HG03439 (cell line): Measurements from ENCODE around the gene TSPAN6.

ENCODE experiments used
- ATAC-seq: cut with Tn5 transposase; IDR thresholded peaks from one replicate; pipeline ENCODE4 v1.9.1; 2021; ENCODE audit warnings: mild to moderate bottlenecking, moderate library complexity; ENCODE audit not compliant: unreplicated experiment

The TSPAN6 gene, protein sequence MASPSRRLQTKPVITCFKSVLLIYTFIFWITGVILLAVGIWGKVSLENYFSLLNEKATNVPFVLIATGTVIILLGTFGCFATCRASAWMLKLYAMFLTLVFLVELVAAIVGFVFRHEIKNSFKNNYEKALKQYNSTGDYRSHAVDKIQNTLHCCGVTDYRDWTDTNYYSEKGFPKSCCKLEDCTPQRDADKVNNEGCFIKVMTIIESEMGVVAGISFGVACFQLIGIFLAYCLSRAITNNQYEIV

DNA sequence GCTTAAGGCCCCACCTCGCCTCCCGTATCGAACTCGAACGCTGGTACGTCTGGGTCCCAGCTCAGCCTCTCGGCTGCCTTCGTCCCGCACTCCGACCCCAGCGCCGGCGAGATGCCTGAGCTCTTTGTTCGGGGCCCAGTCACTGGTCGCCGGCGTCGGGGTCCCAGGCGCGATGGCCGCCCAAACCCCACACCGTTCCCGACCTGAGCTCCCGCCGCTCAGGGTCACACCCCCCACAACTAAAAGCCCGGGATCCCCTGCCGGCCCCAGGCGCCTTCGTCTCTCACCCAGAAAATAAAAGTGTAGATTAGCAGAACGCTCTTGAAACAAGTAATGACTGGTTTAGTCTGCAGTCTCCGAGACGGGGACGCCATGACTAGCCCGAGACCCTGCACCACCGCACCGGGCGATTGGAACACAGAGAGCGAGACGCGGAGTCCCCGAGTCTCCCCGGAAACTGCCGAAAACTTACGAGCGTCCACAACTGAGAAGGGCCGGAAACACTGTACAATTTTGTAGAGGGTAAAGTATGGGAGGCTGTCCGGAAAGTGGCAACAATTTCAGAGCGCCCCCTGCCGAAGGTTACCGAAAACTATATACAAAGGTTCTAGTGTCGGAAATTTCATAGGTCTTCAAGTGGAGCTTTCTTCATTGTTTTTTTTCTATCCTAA, at the start of gene TSPAN6:
Gene TSPAN6 (minus strand): TSS at position 486 of the 671 bp plus-strand sequence. CDS start 112 bp downstream, at position 374.
- peak; percentile 70 for ATAC-seq

DNA sequence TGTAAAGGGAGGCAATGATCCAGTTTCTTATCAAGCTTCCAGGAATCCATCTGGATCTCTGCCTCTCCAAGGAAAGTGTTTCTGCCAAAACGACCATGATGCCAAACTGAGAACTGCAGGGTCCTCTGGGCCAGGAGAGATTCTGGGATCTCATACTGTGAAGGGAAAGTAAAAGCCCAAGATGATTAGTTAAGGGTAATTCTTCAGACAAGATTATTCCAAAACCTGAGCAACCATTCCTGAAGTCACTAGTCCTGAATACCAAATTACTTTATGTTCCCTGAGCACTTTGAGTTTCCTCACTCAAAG, 49.3 kb upstream of the TSPAN6 start:
- ATAC-seq, result no peak

DNA sequence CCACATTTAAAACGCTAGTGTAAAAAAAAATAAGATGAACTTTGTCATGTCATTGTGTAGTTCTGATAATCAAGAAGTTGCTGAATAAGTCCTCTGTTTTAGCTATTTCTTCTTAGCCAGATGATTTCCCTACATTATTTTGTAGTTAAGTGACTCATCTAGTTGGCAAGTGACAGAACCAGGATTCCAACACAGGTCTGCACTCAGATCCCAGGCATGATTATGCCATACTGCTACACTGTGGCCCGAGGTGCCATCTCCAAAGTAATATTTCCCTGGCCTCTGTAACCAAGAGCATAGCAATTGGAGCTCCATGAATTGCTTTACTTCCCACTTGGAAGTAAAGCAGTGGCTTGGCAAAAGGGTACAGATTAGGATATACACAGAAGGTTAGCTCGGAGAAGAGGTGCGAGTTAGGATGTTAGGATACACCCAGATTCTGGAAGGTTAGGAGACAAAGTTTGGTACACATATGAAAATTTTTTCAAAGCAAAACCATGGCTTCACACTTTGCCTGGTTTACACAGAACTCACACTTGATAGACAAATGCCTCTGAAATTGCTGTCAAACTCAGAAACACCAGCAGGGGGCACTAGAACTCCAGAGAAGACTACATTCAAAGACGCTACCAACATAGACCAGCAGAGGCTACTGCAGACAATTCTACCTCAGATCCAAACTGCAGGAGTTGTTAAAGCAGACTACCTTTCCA, 48.8 kb upstream of the TSPAN6 start:
- peak; percentile 74 for ATAC-seq

DNA sequence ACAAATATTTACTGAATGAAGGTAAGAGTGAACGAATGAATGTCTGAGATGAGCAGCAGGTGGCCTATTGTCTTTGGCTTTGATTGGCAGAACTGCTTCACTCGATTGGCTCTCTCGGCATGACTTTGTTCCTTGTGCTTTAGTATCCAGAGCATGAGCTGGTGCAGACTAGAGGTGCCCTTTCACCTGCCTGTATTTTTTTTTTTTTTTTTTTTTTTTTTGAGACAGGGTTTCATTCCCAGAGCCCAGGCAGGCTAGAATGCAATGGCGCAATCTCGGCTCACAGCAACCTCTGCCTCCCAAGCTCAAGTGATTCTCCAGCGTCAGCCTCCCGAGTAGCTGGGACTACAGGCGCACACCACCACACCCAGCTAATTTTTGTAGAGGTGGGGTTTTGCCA, 46.3 kb upstream of the TSPAN6 start:
- no peak for ATAC-seq

DNA sequence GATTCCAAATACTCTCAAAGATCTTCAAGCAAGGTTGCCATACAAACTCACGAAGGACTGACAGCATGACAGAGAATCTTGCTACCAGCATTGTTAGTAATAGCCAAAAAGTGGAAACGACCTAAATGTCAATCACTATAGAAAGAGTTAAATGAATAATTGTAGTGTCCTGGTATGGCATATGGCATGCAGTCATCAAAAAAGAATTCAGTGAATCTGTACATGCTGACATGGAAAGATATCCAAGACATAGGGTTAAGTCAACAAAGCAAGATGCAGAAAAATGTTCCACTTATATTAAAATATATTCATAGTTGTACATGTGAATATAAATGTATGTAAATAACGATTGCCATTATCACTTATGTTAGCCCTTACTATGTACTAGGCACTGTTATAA, 45.0 kb upstream of the TSPAN6 start:
- ATAC-seq, result no peak

DNA sequence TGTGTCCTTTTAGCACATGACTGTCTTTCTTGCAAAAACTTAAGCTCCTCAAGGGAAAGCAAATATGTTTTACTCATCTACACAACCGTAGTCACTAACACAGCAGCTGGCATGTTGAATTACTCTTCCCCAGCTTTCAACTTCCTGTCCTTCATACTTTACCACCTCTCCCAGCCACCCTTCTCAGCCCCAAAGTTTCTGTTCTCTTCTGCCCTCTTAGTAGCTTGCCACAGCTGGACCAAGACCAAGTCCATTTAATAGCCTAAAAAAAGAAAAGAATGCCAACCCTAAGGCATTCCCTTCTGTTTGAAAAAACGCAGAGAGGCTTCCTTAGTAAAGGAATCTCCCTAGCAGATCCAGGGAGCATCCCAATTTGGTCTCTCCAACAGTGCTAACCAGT, 44.1 kb upstream of the TSPAN6 start:
- ATAC-seq, result no peak

DNA sequence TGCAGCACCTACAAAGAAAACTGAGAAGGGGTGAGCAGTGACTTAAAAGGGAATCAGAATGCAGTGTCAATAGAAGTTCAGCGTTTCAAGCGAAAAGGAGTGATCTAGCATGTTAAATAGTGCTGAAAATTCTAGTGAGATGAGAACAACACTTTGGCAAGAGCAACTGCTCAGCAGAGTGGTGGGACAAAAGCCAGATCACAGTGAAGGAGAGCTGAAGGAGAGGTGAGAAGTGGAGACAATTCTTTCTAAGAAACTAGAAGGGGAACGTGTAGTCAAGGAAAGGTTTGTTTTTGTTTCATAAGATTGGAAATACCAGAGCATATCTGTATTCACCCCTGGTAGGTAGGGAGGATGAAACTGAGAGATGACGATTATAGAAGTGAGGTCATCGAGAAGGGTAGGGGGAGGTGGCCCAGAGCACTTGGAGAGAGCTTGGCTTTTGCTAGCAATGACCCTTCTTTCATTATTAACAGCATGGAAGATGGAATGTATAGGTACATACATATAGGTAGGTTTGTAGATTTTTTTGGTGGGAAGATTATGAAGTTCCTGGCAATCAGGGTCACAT, 41.1 kb upstream of the TSPAN6 start:
- ATAC-seq, result no peak

DNA sequence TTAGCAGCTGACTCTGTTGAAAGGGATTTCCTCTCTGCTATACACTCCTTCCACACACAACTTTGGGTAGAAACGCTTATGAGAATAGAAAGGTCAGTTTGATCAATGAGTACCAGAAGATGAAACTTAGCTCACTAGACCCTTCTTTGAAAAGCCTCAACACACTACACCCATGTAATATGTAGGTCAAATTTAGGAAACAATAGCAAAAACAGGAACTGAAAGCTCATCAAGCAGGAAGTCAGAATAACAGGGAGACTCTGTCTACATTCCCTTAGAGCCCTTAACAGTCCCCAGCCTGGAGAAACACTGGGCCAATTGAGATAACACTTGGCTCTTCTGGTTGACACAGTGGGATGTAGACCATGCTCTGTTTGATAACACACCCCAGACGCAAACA, 38.1 kb upstream of the TSPAN6 start:
- ATAC-seq, result no peak

DNA sequence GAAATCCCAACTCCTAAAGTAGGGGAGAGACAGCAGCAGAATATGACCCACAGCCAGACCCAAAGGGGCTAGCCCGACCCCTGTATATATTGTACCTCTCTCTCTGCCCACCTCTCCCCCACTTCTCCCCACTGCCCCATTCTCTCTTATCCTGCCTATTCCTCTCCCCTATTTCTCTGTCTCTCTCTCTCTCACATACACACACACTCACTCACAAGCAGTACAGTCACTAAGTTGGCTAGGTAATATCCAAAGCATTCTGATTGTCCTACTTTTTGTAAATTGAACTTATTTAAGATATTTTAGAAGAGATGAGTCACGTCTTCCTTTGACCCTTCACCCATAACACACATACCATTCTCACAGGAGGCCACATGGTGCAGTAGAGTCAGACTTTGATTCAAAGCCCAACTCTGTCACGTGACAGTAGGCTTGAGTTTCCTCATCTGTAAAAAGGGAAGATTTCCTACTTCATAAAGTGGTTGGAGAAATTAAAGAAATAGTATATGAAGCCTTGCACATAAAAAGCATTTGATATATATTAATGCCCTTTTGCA, 36.9 kb upstream of the TSPAN6 start:
- no peak for ATAC-seq

DNA sequence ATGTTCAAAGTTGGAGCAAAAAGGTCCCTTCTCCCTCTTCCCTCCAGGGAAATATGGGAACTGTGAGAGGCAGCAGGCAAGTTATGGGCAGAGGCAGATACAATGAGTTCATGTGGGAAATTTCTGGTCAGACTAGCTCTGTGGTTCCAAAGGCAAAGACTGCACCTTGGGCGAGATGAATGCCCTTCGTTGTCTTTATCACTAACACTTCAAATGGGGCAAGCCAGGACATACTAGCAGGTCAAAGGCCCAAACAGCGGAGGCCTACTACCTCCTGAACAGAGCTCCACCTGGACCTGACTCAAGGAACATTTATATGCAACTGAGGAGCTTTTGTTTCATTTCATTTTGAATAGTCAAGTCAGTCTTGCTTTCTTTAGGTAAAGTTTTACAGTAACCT, 36.4 kb upstream of the TSPAN6 start:
- ATAC-seq, result no peak

DNA sequence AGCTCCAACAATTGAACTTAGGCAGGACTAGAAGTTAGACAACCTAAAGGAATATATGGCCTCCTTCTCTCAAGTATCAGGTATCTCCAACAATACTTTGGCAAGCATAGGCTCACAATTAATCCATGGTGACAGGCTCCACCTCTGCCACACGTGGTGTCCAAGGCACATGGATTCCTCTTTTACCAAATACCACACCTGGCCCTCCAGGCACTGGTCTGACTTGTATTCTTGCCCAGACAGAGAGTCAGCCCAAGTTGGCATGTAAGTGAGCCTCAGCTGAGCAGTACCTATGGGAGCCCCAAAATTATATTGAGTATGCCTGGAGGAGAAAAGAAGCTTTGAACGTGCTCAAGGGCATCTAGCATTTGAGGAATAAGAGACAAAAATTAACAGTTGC, 27.0 kb upstream of the TSPAN6 start:
- no peak for ATAC-seq

DNA sequence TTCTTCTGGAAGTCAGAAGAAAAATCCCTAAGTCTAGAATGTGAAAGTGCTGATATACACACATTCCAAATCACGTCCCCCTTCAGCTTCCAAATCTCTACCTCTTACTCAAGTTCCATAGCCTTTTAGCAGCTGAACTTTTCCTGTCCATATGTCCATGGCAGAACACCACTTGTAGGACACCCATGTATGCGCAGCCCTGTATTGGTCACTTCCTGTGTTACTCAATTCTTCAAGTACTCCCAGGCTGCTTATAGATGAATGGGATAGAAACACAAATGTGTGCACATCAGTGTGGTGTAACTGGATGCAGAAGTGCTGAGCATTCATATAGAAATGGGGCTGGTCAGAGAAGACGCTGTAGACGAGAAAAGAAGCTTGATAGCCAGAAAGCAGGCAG, 26.2 kb upstream of the TSPAN6 start:
- ATAC-seq, result no peak

DNA sequence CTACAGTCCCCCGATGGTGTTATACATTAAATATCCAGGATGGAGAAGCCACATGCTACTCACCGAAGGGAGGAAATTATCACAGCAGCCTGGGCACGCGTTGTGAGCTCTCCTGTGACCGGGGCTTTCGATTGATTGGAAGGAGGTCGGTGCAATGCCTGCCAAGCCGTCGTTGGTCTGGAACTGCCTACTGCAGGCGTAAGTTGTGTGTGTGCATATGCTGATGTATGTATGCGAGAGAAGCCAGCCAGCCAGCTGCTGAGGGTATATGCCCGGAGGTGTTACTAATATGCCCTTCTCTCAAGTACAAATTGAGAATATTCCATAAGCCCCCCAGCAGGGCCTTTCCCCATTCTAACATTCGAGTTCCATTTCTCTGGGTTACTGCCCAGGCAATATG, 25.6 kb upstream of the TSPAN6 start:
- no peak for ATAC-seq

DNA sequence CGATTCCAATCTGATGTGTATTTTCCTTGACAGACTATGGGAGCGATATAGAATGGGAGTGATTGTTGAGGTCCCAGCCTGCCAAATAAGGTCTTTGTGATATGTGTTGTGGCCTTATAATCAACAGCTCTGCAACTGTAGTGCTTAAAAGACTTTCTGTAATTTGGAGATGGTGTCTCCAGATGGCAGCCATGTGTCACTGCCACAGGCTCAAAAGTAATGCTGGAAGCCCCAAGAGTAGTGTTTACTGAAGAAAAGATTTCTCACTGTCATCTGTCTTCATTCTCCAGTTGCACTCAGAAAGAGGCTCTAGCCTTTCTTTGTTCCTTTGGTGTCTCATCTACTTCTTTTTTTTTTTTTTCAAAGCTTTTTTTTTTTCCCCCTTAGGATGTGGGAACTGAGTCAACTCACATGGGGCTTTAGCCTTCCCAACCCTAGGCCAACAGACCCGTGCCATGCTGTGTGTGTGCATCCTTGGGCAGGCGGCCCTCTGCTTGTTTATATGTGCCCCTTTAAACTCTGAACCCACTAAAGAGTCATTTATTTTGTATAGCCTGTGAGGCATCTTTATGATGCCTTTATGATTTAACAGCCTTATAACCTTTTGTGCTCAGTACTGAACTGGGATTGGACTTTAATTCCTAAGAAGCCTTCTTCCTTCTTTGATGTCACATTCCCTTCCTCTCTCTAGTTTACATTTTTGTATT, 23.0 kb upstream of the TSPAN6 start:
- no peak for ATAC-seq

DNA sequence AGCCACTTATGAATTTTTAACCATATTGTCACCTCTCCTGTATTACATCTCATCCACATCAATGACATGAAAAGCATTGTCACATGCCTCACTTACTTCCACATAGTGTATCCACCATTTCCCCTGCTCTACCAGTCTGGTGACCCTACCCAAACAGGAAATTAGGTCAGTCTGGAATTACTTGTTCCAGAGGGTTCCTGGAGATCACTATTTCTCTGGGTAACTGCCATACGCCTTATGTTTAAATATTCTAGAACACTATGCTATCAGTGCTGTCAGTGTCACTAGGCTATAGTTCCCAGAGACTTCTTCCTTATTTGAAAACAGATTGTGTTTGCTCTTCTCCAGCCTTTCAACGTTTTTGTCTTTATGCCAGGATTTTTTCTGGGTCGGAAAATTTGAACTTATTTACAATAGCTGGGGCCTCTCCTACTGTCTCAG, 22.4 kb upstream of the TSPAN6 start:
- no peak for ATAC-seq

DNA sequence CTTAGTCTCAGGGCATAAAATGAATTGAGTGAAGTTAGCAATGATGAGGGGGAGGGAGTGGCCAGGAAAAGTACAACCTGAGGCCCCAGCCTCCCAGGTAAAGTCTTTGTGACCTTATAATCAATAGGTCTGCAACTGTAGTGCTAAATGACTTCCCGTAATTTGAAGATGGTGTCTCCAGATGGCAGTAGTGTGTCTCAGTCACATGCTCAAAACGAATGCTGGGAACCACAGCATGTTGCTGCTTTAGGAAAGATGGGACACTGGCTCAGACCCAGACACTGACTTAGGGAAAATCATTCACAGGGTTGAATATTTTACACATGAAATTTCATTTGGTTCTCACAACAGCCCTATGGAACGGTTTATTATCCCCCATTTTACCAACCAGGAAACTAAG, 17.7 kb upstream of the TSPAN6 start:
- no peak for ATAC-seq

DNA sequence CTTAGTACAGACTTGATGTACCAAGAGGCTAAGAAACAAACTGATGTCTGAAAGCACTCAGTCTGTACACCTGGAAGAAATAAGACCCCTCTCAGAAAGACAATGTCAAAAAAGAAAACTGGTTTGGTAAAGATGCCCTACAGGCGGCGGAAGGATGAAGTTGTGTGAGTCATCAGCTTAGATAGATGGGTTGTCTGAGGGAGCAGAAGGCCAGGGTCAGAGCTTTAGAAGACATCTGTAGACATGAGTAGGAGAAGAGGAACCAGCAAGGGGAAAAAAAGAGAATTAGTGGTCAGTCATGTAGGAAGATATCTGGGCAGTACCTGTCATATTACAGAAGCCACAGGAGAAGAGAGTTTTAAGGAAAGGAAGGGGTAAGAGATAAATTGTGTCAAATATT, 15.7 kb upstream of the TSPAN6 start:
- ATAC-seq, result no peak

DNA sequence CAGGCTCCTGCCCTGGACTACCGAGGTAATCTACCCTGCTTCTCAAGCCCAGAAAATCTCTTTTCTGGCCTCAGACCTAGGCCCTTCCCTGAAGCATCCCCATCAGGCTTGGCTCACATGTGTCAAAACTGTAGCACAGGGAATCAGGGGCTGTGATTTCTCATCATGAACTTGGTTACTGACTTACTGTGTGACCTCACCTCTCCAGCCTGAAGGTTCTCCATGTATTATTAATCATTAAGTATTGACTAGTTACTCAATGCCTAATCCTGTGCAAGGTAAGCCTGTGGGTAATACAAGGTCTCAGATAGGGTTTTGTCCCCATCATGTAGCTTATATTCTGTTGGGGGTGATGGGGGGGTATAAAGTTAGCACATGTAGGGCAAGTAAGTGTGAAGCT, 14.2 kb upstream of the TSPAN6 start:
- ATAC-seq, result no peak

DNA sequence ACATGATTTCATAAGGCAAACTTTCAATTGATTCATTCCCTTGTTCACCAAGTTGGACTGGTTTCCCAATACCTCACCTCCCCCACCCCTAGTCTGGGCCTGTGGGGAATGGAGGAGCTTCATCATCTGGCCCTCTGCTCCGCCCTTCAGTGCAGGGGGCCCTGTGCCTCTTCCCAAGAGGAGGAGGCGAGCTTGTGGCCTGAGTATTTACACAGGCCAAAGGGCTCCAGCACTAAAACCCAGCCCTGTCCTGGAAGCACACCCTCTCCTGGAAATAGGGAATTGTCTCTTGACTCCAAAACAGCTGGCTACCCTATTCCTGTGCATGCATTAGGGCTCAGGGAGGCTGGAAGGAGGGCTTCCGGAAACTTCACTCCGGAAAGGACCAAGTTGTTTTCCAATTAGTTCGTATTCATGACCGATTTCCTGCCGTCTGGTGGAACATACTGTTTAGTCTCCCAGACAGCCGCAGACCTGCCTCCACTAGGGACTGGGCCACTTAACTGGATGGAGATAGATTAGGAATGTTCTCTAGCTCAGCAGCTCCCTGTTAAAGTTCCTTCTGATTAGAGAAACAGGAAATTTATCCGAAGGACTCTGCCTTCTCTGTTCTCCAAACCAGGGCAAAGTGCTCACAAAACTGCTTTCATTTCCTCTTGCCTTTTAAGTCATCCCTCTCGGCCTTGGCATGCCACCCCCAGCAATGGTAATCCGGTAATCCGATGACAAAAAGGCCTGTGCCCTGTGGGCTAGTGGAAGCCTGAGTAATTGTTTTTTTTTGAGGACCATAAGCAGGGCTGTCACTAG, 13.1 kb upstream of the TSPAN6 start:
- ATAC-seq, result no peak
